Endothelial cell of umbilical vein (primary cell): Measurements from ENCODE around the gene NBEAL1.

ENCODE experiments used
- EZH2 ChIP-seq: IDR thresholded peaks from 2 replicates; pipeline ENCODE4 v1.6.1; 2012; ENCODE audit warnings: borderline replicate concordance, low read depth, mild to moderate bottlenecking, moderate library complexity, low read length, inconsistent platforms; ENCODE audit not compliant: severe bottlenecking
- FOS ChIP-seq: IDR thresholded peaks from 2 replicates; pipeline ENCODE4 v1.6.1; 2011; ENCODE audit warnings: mild to moderate bottlenecking, low read length, moderate library complexity, borderline replicate concordance; ENCODE audit not compliant: insufficient read depth
- GATA2 ChIP-seq: IDR thresholded peaks from 2 replicates; pipeline ENCODE4 v1.7.0; 2011; ENCODE audit warnings: low read depth, mild to moderate bottlenecking, moderate library complexity, mixed read lengths, low read length; ENCODE audit not compliant: insufficient read length, insufficient read depth
- JUN ChIP-seq: IDR thresholded peaks from 2 replicates; pipeline ENCODE4 v1.6.1; 2011; ENCODE audit warnings: borderline replicate concordance, low read depth; ENCODE audit not compliant: insufficient read length, insufficient read depth
- MYC ChIP-seq: IDR thresholded peaks from one replicate; pipeline ENCODE4 v1.6.1; 2011; ENCODE audit warnings: mild to moderate bottlenecking, low read depth, low read length
- POLR2A ChIP-seq: IDR thresholded peaks from 2 replicates; pipeline ENCODE4 v1.6.1; 2012; ENCODE audit warnings: low read depth, mild to moderate bottlenecking, control low read depth, low read length
- POLR2AphosphoS5 ChIP-seq: IDR thresholded peaks from 2 replicates; pipeline ENCODE4 v1.6.1; 2012; ENCODE audit warnings: low read depth, mild to moderate bottlenecking, control low read depth, low read length, moderate library complexity; ENCODE audit not compliant: insufficient read depth
- TF ChIP-seq, protein P1 (sequence below), 2 donors: IDR thresholded peaks; 1 replicate in 1 of 2; 2 replicates in 1 of 2; pipeline ENCODE4 v1.5.1; 2011; ENCODE audit warnings: low read length in 2 of 2, mild to moderate bottlenecking in 2 of 2, moderate library complexity in 2 of 2, control low read depth in 1 of 2, inconsistent platforms in 1 of 2, low read depth in 1 of 2; ENCODE audit not compliant: insufficient read depth in 1 of 2; ENCODE audit errors: extremely low read depth in 1 of 2
- TF ChIP-seq, protein P2 (sequence below): IDR thresholded peaks from 2 replicates; pipeline ENCODE4 v1.6.1; 2011; ENCODE audit not compliant: insufficient read depth, insufficient read length

DNA sequence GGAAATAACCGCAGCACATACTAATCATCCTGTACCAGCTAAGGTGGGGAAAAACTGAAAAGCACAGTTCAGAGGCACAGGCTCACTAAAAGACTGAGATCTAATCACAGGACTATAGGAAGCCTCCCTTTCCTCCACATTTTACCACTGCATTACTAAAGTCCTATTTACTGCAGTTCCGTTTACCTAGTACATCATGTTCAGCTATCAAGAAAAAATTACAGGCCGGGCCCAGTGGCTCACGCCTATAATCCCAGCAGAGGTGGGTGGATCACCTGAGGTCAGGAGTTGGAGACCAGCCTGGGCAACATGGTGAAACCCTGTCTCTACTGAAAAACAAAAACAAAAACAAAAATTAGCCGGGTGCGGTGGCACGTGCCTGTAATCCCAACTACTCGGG is 11.0 kb upstream of the NBEAL1 start:
- TF ChIP-seq, protein P1, sequence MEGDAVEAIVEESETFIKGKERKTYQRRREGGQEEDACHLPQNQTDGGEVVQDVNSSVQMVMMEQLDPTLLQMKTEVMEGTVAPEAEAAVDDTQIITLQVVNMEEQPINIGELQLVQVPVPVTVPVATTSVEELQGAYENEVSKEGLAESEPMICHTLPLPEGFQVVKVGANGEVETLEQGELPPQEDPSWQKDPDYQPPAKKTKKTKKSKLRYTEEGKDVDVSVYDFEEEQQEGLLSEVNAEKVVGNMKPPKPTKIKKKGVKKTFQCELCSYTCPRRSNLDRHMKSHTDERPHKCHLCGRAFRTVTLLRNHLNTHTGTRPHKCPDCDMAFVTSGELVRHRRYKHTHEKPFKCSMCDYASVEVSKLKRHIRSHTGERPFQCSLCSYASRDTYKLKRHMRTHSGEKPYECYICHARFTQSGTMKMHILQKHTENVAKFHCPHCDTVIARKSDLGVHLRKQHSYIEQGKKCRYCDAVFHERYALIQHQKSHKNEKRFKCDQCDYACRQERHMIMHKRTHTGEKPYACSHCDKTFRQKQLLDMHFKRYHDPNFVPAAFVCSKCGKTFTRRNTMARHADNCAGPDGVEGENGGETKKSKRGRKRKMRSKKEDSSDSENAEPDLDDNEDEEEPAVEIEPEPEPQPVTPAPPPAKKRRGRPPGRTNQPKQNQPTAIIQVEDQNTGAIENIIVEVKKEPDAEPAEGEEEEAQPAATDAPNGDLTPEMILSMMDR (IDR thresholded peaks at IDR 0.05; ENCODE audit: extremely low read depth in 1 of 2, insufficient read depth in 1 of 2, low read depth in 1 of 2, low read length in 2 of 2) = no peak
- TF ChIP-seq MYC (no peak), POLR2A (no peak), EZH2 (no peak), POLR2AphosphoS5 (no peak), JUN (no peak), GATA2 (no peak), FOS (no peak)
- TF ChIP-seq, protein P2, sequence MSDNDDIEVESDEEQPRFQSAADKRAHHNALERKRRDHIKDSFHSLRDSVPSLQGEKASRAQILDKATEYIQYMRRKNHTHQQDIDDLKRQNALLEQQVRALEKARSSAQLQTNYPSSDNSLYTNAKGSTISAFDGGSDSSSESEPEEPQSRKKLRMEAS = no peak
